Left lobe of liver (tissue), 2 donors: ENCODE results near the gene PAFAH2. TPM values are rescaled to one million over a fixed set of nuclear protein-coding genes. Genes with fewer than 3 reads are reported as not detected.
A peak's percentile ranks its signal among the peaks of the same experiment; 100 is the strongest.
"Not testable (repeated sequence)": the region's sequence is repeated elsewhere in the genome, so short reads cannot be mapped to it uniquely, and the experiment has no call there.

Source experiments
- ATAC-seq: fragments of 200-7000 bp; cut with Tn5 transposase; one replicate; pipeline ENCODE4 v1.9.1; 2020; ENCODE audit warnings: mild to moderate bottlenecking, moderate library complexity
- DNase-seq: peaks from one replicate; pipeline ENCODE4 v3.0.0-alpha.2; 2020; ENCODE audit warnings: low spot score
- total RNA-seq: library from RNA; stranded (reverse); gene quantifications from one replicate; pipeline ENCODE4 v1.2.1, GENCODE V29; 2021
- donor health status: DM: no; HTN: no; CAD: no; lungs with moderate emphysema.
- donor health status: DM: no; HTN: yes; CAD: no.

The PAFAH2 gene
- total RNA-seq, 1 donor from 2014 or later = 23.1 TPM

- DNase-seq (no peak), ATAC-seq (peak; percentile 33)
These were observed 8.2 kb downstream of the PAFAH2 start for GRCh38 chr1:25989440-25990234.

GRCh38 chr1:25987951-25988350 is 9.9 kb downstream of the PAFAH2 start:
- ATAC-seq = no peak
- DNase-seq = no peak

GRCh38 chr1:25986773-25987172 is 11.1 kb downstream of the PAFAH2 start:
- not testable (repeated sequence) for ATAC-seq, DNase-seq

GRCh38 chr1:25985670-25986069 is 12.2 kb downstream of the PAFAH2 start:
- ATAC-seq (no peak), DNase-seq (no peak)

GRCh38 chr1:25985171-25985570 is 12.7 kb downstream of the PAFAH2 start:
- ATAC-seq (no peak), DNase-seq (no peak)

- DNase-seq = no peak
- ATAC-seq = no peak
These were observed 18.7 kb downstream of the PAFAH2 start for GRCh38 chr1:25979210-25979609.

GRCh38 chr1:25978403-25978802 is 19.5 kb downstream of the PAFAH2 start:
- no peak for ATAC-seq

GRCh38 chr1:25977801-25978200 is 20.1 kb downstream of the PAFAH2 start:
- ATAC-seq (no peak), DNase-seq (no peak)

More at GRCh38 chr1:25978403-25978802, 19.5 kb downstream of the PAFAH2 start:
- no peak for DNase-seq

GRCh38 chr1:25973610-25974321 is 24.1 kb downstream of the PAFAH2 start:
- no peak for DNase-seq
- no peak for ATAC-seq

- DNase-seq (no peak), ATAC-seq (no peak)
These were observed 26.1 kb downstream of the PAFAH2 start for GRCh38 chr1:25971811-25972180.

- ATAC-seq = no peak
- DNase-seq = no peak
These were observed 26.6 kb downstream of the PAFAH2 start for GRCh38 chr1:25971066-25971810.

- ATAC-seq (no peak), DNase-seq (no peak)
These were observed 30.6 kb downstream of the PAFAH2 start for GRCh38 chr1:25967308-25967707.

GRCh38 chr1:25959611-25960010 is 38.3 kb downstream of the PAFAH2 start:
- DNase-seq (no peak), ATAC-seq (no peak)

GRCh38 chr1:25958465-25958864 is 39.4 kb downstream of the PAFAH2 start:
- no peak for ATAC-seq

GRCh38 chr1:25955553-25955952 is 42.3 kb downstream of the PAFAH2 start:
- no peak for DNase-seq
- ATAC-seq = no peak

More at GRCh38 chr1:25958465-25958864, 39.4 kb downstream of the PAFAH2 start:
- no peak for DNase-seq

- DNase-seq (no peak), ATAC-seq (no peak)
These were observed 43.5 kb downstream of the PAFAH2 start for GRCh38 chr1:25954282-25954938.

GRCh38 chr1:25952841-25953401 is 44.9 kb downstream of the PAFAH2 start:
- no peak for ATAC-seq
- DNase-seq = no peak

GRCh38 chr1:25948641-25949040 is 49.2 kb downstream of the PAFAH2 start:
- DNase-seq (no peak), ATAC-seq (no peak)

- DNase-seq (no peak), ATAC-seq (no peak)
These were observed 50.8 kb downstream of the PAFAH2 start for GRCh38 chr1:25947027-25947426.

- DNase-seq = no peak
These were observed 52.1 kb downstream of the PAFAH2 start for GRCh38 chr1:25945761-25946160.

GRCh38 chr1:25944986-25945385 is 52.9 kb downstream of the PAFAH2 start:
- DNase-seq (no peak), ATAC-seq (no peak)

More at GRCh38 chr1:25945761-25946160, 52.1 kb downstream of the PAFAH2 start:
- ATAC-seq = no peak
